GM13977 (cell line): ENCODE data around the gene CRELD2.

Source experiments
- DNase-seq: peaks from one replicate; pipeline ENCODE4 v3.0.0; 2012; ENCODE audit warnings: low spot score
- CTCF ChIP-seq: IDR thresholded peaks from 2 replicates; pipeline ENCODE4 v1.5.1; 2012; ENCODE audit warnings: mild to moderate bottlenecking, control low read depth; ENCODE audit not compliant: insufficient read depth; ENCODE audit errors: extremely low read depth, missing control alignments
- in situ Hi-C: fragments of 300-500 bp; cut with MboI; formaldehyde crosslinking; loops from one replicate; pipeline ENCODE4 v1.12.0; 2022; ENCODE audit warnings: low sequenced_read_pairs, low pct_unique_long_range_greater_than_20kb, mixed read lengths, inconsistent platforms; ENCODE audit not compliant: unreplicated experiment

Gene CRELD2

GRCh38 chr22:49962751-49963646, 44.6 kb downstream of the CRELD2 start:
- DNase-seq: no peak
- in situ Hi-C loops: no loop called here
- TF ChIP-seq CTCF: no peak

GRCh38 chr22:49963647-49964026, 45.2 kb downstream of the CRELD2 start:
- no peak for TF ChIP-seq CTCF
- in situ Hi-C loops: no loop called here
- no peak for DNase-seq

- no peak for DNase-seq
- TF ChIP-seq CTCF: no peak
- in situ Hi-C loops: no loop called here
Observed at GRCh38 chr22:49964136-49965090, 46.0 kb downstream of the CRELD2 start.

GRCh38 chr22:49965091-49966040, 46.9 kb downstream of the CRELD2 start:
- in situ Hi-C loops: no loop called here
- TF ChIP-seq CTCF: no peak
- DNase-seq: no peak

GRCh38 chr22:49966041-49966773, 47.8 kb downstream of the CRELD2 start:
- no peak for TF ChIP-seq CTCF
- DNase-seq: no peak
- in situ Hi-C loops: no loop called here
